Smooth muscle cell (in vitro differentiated cells): ENCODE data around the gene PCBP3. TPM values are rescaled to one million over a fixed set of nuclear protein-coding genes. Genes with fewer than 3 reads are reported as not detected.

Experiments
- DNase-seq: peaks from one replicate; lab custom pipeline; 2025; ENCODE audit not compliant: unreplicated experiment; lab: John Stamatoyannopoulos, UW
- H2AFZ ChIP-seq: fragments of 200-600 bp; sonication (generic); 2 replicates; pipeline ENCODE4 v1.6.0; 2016; ENCODE audit warnings: antibody characterized with exemption, low read depth, mild to moderate bottlenecking
- H3F3A ChIP-seq: fragments of 200-600 bp; sonication (generic); 2 replicates; pipeline ENCODE4 v1.6.0; 2017; ENCODE audit warnings: antibody characterized with exemption, low read depth
- H3K27ac ChIP-seq: fragments of 200-600 bp; sonication (generic); 2 replicates; pipeline ENCODE4 v1.5.1; 2016; ENCODE audit warnings: low read depth, mild to moderate bottlenecking
- H3K27me3 ChIP-seq: fragments of 200-600 bp; sonication (generic); 2 replicates; pipeline ENCODE4 v1.6.1; 2016; ENCODE audit warnings: low read depth, mild to moderate bottlenecking
- H3K36me3 ChIP-seq: fragments of 200-600 bp; sonication (generic); 2 replicates; pipeline ENCODE4 v1.5.1; 2016; ENCODE audit warnings: low read depth
- H3K4me1 ChIP-seq: fragments of 200-600 bp; sonication (generic); 2 replicates; pipeline ENCODE4 v1.5.1; 2016; ENCODE audit warnings: low read depth
- H3K4me2 ChIP-seq: fragments of 200-600 bp; sonication (generic); 2 replicates; pipeline ENCODE4 v1.6.0; 2016; ENCODE audit warnings: mild to moderate bottlenecking
- H3K4me3 ChIP-seq: fragments of 200-600 bp; sonication (generic); 2 replicates; pipeline ENCODE4 v1.5.1; 2016; ENCODE audit warnings: mild to moderate bottlenecking
- H3K79me2 ChIP-seq: fragments of 200-600 bp; sonication (generic); 2 replicates; pipeline ENCODE4 v1.6.0; 2016; ENCODE audit warnings: low read depth, mild to moderate bottlenecking
- H3K9ac ChIP-seq: fragments of 200-600 bp; sonication (generic); 2 replicates; pipeline ENCODE4 v1.6.0; 2016; ENCODE audit warnings: low read depth
- H3K9me3 ChIP-seq: fragments of 200-600 bp; sonication (generic); replicated peaks from 2 replicates; pipeline ENCODE4 v1.5.1; 2016; ENCODE audit warnings: low read depth
- H4K20me1 ChIP-seq: fragments of 200-600 bp; sonication (generic); 2 replicates; pipeline ENCODE4 v1.6.0; 2016; ENCODE audit warnings: low read depth
- CTCF ChIP-seq: fragments of 200-600 bp; sonication (generic); IDR thresholded peaks from 2 replicates; pipeline ENCODE4 v1.5.1; 2017; ENCODE audit warnings: borderline replicate concordance, mild to moderate bottlenecking, antibody characterized with exemption; ENCODE audit not compliant: insufficient read depth, poor library complexity, severe bottlenecking
- WGBS: methylation state at CpG from one replicate; pipeline ENCODE4 v1.1.7; 2016; ENCODE audit warnings: low lambda C conversion rate; 5-methylcytosine and 5-hydroxymethylcytosine counted together
- polyA plus RNA-seq: library from polyadenylated mRNA; unstranded; fragments of >200 nt; fragmentation: Nextera tagmentation; extraction: Ambion mirVana; gene quantifications from 2 replicates; pipeline ENCODE4 v1.2.1, GENCODE V29; 2016
- total RNA-seq: library from RNA; depleted of rRNA; stranded (reverse); fragments of >200 nt; gene quantifications from 2 replicates; pipeline ENCODE4 v1.2.3, GENCODE V29; 2014

PCBP3 gene
- total and polyA plus RNA-seq, 2 experiments from 2014 or later = 8.9 to 23.1 TPM

GRCh38 chr21:45926281-45926680 is 282.8 kb downstream of the PCBP3 start:
- Histone ChIP-seq H3K4me1 (no peaks in the 10 kb centered on the region), H3K4me2 (no peak overlapping the region), H3K9me3 (no peaks in the 10 kb centered on the region), H3K27me3 (no peaks in the 10 kb centered on the region), H3K36me3 (no peaks in the 10 kb centered on the region), H3F3A (no peaks in the 10 kb centered on the region), H3K27ac (no peak overlapping the region), H3K4me3 (no peak overlapping the region), H3K9ac (no peak overlapping the region), H3K79me2 (no peaks in the 10 kb centered on the region), H4K20me1 (no peaks in the 10 kb centered on the region), H2AFZ (no peak overlapping the region)
- 80% methylated on average over 11 of the region's 11 CpGs for WGBS
- no peak for DNase-seq
- peak; percentile 13 for TF ChIP-seq CTCF

- no peak overlapping the region for H3K4me3 ChIP-seq
- no peak overlapping the region for H3K27ac ChIP-seq
- no peaks in the 10 kb centered on the region for H4K20me1 ChIP-seq
- no peaks in the 10 kb centered on the region for H3K36me3 ChIP-seq
- WGBS = no CpG with 5 or more reads among the region's 1 CpG
- no peak for TF ChIP-seq CTCF
- H3K4me1 ChIP-seq = no peaks in the 10 kb centered on the region
- no peak for DNase-seq
- H3K4me2 ChIP-seq = no peak overlapping the region
- no peaks in the 10 kb centered on the region for H3K9me3 ChIP-seq
- no peaks in the 10 kb centered on the region for H3K27me3 ChIP-seq
- H3K79me2 ChIP-seq = no peaks in the 10 kb centered on the region
- H2AFZ ChIP-seq = no peak overlapping the region
- H3K9ac ChIP-seq = no peak overlapping the region
- H3F3A ChIP-seq = no peaks in the 10 kb centered on the region
These were observed 283.5 kb downstream of the PCBP3 start for GRCh38 chr21:45927032-45927431.

- WGBS = 94% methylated on average over 34 of the region's 34 CpGs
These were observed 284.6 kb downstream of the PCBP3 start for GRCh38 chr21:45927851-45928850.

More at GRCh38 chr21:45927851-45928850, 284.6 kb downstream of the PCBP3 start:
- H4K20me1 ChIP-seq = no peaks in the 10 kb centered on the region
- no peak overlapping the region for H3K4me3 ChIP-seq
- no peaks in the 10 kb centered on the region for H3K79me2 ChIP-seq
- no peak overlapping the region for H3K4me2 ChIP-seq
- no peaks in the 10 kb centered on the region for H3K36me3 ChIP-seq
- H3K9me3 ChIP-seq = no peaks in the 10 kb centered on the region
- no peak overlapping the region for H2AFZ ChIP-seq
- TF ChIP-seq CTCF = no peak
- no peak for DNase-seq
- no peak overlapping the region for H3K9ac ChIP-seq
- H3F3A ChIP-seq = no peaks in the 10 kb centered on the region
- H3K27ac ChIP-seq = no peak overlapping the region
- H3K4me1 ChIP-seq = no peaks in the 10 kb centered on the region
- H3K27me3 ChIP-seq = no peaks in the 10 kb centered on the region
